Inferior parietal cortex (tissue), 1 donor: Measurements from ENCODE around the gene PLEKHS1.
A peak's percentile ranks its signal among the peaks of the same experiment; 100 is the strongest.
"Not testable (repeated sequence)": the region's sequence is repeated elsewhere in the genome, so short reads cannot be mapped to it uniquely, and the experiment has no call there.

Experiments
- DNase-seq: peaks from one replicate; pipeline ENCODE4 v3.0.0-alpha.2; 2016; ENCODE audit errors: extremely low spot score

PLEKHS1 gene

GRCh38 chr10:113740850-113741249 lies 10.6 kb upstream of the PLEKHS1 start:
- DNase-seq = no peak

- DNase-seq = no peak
Measured at GRCh38 chr10:113742466-113742865, 9.0 kb upstream of the PLEKHS1 start.

- DNase-seq = no peak
Measured at GRCh38 chr10:113743594-113743993, 7.9 kb upstream of the PLEKHS1 start.

DNA sequence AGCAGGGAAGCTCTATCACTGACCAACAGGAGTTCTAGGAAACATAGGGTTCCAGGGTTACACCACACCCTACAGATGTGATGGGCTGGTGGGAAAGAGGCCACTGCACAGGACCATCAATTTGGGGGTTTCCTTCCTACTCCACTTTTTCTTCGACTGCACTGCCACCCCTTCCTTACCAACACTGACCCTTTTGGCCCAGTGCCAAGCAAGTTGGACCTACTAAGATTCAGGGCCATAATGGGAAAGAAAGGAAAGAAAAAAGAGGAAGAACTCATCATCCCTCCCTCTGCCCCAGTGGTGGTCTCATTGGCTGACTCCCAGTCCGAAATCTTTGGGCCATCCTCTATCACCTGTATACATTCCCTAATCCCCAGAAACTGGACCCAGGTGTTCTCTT lies 6.1 kb upstream of the PLEKHS1 start:
- no peak for DNase-seq

GRCh38 chr10:113746217-113746957 lies 5.1 kb upstream of the PLEKHS1 start:
- no peak for DNase-seq

DNA sequence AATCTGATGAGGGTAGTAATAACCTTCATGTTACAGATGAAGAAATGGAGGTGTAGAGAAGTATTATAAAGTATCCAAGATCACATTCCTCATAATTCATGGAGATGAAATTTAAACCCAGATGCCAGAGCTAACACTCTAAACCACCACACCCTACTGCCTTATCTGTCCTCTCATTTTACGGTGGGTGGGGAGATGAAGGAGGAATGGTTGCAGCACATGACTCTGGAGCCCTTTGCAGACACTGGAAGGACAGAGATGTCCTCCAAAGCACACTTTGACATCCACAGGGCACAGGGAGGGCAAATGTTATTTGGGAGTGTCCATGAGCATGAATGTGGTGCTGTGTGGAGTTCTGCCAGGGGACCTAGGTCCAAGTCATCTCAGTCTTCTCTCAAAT lies 1.1 kb downstream of the PLEKHS1 start:
- no peak for DNase-seq

DNA sequence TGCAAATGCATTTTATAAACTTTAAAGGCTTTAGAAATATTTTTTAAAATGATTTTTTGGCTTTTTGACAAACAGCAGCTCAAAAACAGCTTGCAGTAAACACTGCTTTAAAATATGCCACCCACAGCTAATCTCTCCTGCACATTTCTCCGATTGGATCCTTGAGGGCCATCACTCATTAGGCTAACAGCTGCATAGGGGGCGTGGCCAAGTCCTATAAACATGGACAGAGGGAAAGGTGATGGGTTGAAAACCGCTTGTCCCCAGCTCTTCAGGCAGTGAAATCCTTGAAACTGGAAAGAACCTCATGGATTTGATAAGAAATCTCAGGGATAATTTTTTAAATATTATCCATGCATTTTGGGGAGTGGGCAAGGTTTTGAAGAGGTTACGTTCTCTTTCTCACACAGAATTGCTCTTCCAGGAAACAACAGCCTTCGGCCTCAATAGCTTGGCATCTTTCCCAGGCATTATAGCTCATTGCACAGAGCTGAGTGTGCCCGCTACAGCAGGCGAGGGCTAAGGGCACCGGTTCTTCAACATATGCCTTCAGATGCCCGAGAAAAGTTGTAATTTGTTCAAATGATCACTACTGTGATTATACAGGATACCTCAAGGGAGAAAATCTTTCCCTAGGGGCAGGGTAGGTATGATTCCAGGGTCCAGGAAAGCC lies 1.7 kb downstream of the PLEKHS1 start:
- no peak for DNase-seq

DNA sequence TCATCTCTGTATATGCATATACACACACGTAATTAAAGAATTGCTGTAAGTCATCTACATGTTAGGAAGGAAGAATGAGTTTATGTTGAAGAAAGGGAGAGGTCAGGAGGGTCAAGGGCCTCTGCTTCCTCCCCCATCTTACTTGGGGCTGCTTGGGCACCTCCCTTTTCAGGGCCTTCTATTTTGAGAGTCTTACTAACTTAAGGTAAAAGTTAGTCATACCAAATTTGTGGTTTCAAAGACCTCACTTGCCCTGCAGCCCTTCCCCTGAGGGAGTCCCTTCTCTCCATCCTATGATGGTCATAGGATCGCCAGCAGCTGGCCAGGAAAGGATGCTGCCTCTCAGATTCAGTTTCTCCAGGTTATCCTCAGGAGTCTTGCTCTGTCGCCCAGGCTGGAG lies 2.6 kb downstream of the PLEKHS1 start:
- no peak for DNase-seq

GRCh38 chr10:113754768-113755167 lies 3.3 kb downstream of the PLEKHS1 start:
- peak; percentile 41 for DNase-seq

- DNase-seq = no peak
Measured at GRCh38 chr10:113756940-113757543, 5.6 kb downstream of the PLEKHS1 start.

DNA sequence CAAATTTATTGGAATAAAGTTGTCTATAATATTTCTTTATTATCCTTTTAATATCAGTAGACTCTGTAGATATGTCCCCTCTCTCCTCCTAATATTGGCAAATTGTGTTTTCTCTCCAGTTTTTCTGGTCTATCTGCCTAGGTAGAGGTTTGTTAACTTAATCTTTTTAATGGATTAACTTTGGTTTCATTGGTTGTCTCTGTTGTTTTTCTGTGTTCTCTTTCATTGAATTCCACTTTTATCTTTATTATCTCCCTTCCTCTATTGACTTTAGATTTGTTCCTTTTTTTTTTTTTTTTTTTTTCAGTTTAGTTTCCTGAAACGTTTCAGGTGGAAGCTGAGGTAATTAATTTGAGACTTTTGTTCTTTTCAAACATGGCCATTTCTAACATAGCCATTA lies 10.6 kb downstream of the PLEKHS1 start:
- no peak for DNase-seq

DNA sequence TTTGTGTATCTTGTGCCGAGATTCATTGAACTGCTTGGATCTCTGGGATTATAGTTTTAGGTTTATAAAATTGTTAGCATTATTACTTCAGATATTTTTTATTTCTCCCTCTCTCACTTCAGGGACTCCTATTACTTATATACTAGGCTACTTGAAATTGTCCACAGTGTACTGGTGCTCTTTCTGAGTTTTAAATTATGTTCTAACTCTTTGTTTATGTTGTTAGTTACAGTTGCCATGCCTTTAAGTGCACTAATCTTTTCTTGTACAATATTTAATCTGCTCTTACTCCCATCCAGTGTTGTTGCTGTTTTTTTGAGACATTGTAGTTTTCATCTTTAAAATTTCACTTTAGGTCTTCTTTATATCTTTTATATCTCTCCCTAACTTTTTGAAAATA lies 13.1 kb downstream of the PLEKHS1 start:
- no peak for DNase-seq

DNA sequence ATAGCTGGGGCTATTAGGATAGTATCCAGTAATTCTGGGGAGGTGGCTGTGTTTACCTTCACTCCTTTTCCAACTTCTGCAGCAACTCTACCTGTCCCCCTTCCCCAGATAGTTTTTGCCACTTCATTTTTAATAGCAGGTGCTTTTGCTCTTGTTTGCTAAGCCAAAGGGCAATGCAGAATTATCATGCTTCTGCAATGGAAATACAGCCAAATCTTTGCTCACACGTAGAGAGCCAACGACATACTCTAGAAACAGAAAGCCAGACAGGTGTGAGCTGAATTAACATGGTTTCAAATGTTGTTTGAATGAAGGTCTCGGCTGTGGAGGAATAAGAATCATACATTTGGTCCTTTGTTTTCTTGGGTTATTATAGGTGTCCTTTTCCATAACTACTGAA lies 14.4 kb downstream of the PLEKHS1 start:
- no peak for DNase-seq

- DNase-seq = no peak
Measured at GRCh38 chr10:113767222-113767621, 15.7 kb downstream of the PLEKHS1 start.

GRCh38 chr10:113770346-113770745 lies 18.9 kb downstream of the PLEKHS1 start:
- DNase-seq = no peak

DNA sequence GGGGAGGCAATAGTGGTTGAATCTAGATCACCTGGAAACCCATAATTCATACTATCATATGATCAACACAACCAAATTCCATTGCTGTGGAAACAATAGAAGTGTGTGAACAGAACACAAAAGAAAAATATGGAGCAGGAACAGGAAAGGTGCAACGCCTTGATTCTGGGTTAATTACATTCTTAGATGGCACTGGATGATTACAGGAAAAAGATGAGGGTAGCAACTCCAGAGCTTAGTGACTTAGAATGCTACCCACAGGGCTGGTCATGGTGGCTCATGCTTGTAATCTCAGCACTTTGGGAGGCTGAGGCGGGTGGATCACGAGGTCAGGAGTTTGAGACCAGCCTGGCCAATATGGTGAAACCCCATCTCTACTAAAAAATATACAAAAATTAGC lies 19.6 kb downstream of the PLEKHS1 start:
- not testable (repeated sequence) for DNase-seq

DNA sequence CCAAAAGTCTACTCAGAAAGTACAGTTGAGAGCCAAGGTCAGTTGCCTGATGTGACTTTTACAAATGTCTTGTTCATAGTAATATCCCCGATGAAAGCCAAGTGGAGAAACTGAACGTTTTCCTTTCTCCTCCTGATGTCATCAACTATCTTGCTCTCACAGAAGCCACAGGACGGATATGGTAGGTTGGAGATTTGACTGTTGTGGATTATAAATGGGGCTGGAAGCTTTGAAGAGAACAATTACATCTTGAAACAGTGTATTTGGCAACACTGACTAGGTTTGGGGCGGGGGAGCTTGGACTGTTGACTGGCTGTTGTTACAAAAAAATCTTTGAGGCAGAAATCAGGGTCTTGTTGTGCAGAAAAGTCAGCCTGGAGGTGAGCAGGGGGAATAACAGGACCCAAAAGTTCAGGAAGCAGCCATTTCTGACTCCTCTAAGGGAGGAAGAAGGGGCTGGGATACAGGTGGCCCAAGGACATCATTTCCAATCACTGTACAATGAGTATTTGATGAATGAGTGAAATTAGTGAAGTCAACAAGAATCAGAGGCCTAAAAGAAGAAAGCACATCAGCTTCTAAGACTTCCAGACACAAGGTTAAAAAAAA lies 24.3 kb downstream of the PLEKHS1 start:
- DNase-seq = no peak

DNA sequence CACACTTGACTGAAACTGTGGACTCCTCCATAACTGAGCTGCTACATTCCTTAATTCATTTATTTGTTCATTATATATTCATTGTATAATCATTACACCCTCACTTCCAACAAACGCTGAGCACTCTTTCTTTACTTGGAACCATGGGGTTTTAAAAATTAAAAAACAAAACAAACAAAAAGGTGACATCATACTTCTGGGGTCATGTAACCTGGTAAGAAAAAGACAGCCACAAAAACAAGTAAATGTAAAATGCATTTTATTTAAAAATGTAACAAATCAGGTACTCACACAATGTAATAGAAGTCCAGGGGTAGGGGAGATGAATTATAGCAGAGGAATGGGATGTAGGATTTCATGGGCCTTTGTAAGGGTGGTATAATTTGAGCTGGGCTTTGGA lies 25.1 kb downstream of the PLEKHS1 start:
- DNase-seq = no peak

DNA sequence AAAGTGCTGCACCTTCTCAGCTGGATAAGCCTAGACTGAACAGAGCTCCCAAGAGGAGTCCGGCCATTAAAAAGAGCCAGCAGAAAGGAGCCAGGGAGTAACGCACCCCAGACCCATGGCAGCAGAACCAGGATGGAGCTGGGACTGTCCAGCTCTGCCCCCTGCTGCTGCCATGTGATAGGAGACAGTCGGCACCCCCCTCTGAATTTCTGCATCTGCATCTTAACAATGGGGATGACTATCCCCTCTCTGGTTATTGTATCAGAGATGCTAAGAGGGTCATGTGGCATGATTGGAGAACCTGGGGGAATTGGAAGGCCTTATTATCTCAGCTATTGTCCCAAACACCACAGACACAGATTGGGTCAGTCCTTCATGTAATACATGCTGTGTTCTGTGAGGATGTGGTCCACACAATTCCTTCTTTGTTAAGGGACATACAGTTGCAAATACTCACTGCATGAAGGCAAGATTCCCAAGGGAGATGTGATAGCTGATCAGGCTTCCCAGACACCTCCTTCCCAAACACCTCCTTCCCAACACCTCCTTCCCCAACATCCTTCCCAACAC lies 29.3 kb downstream of the PLEKHS1 start:
- DNase-seq = peak; percentile 45

DNA sequence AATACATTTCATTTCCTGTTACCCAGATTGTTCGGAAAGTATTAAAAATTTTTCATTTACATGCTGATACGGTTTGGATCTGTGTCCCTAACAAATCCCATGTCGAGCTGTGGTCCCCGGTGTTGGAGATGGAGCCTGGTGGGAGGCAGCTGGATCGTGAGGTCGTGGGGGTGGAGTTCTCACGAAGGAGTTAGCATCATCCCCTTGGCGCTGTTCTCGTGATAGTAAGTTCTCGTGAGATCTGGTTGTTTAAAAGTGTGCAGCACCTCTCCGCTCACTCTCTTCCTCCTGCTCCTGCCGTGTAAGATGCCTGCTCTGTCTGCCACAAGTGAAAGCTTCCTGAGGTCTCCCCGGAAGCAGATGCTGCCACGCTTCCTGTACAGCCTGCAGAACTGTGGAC lies 30.9 kb downstream of the PLEKHS1 start:
- DNase-seq = no peak

GRCh38 chr10:113782986-113783704 lies 31.7 kb downstream of the PLEKHS1 start:
- no peak for DNase-seq

DNA sequence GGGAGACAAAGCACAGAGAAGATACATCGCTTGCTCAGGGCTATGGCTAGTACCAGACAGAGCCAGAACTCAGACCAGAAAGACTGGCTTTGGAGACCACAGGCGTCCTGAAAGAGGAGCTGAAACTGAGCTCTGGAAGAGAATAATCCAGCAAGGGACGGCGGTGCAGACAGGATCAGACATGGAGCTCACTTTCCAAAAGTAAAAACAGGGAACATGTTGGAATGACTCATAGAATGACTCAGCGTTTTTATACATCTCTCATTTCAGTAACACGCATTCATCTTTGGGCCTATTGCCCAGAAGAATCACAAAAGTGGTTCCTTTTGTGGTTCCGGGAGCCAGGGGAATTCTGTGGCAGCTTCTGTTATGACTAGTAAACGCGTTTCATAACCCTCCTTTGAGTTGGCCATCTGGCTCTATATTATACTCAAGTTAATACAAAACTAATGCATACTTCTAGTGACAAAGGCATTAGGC lies 37.2 kb downstream of the PLEKHS1 start:
- DNase-seq = peak; percentile 79
